ENCODE results near the gene CPNE4. TPM values are rescaled to one million over a fixed set of nuclear protein-coding genes. Genes with fewer than 3 reads are reported as not detected.

Gene CPNE4
- total RNA-seq, 1 donor from 2014 or later: 0.26 TPM

DNA sequence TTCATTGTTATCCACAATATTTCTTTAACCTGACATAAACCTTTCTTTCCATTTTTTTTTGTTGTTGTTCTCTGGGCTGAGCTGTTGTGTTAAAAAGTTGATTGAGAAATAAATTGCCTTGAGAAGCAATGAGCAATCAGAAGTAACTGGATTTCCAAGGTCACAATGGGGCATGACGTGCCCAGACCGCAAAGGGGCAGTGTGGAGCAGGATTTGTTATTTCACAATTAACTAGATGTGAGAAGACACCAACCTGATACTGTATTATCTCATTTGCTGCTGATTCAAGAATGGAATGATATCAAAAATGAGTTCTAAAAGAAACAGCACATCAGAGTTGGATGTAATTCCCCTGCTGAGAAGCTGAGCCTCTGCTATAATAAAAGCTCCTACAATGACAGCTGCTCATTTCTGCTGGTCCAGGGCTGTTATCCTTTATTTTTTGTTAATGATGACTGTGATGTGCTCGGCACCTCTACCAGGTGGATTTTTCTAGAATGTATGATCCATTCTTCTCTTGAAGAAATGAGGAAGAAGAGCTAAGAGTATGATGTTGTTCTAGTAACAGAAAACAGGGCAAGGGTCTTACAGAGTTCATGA lies 28.1 kb downstream of the CPNE4 start:
- ATAC-seq: peak; percentile 80

DNA sequence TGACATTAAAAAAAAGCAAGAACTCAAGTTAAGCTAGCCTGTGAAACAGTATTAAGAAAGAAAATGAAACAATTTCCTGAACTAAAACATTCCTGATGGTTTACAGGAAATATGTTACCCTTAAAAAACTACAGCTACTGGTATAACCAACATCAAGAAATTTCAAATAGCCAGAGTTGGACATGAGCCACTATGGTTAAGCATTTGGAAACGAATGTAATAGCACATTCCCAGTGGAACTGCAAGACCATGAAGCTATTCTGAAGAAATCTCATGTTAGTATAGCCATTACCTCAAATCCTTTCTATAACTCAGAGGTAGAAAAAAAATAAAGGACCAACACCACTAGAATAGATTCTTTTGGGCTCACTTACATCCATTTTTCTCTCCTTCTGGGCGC lies 30.2 kb downstream of the CPNE4 start:
- Histone ChIP-seq H3K4me3 (no peak overlapping the region), H3K27ac (no peak overlapping the region), H3K27me3 (peaks cover 5% of the 10 kb centered on the region), H3K4me1 (no peaks in the 10 kb centered on the region), H3K36me3 (no peaks in the 10 kb centered on the region), H3K9me3 (no peaks in the 10 kb centered on the region)
- no peak for DNase-seq
- TF ChIP-seq, protein P1, sequence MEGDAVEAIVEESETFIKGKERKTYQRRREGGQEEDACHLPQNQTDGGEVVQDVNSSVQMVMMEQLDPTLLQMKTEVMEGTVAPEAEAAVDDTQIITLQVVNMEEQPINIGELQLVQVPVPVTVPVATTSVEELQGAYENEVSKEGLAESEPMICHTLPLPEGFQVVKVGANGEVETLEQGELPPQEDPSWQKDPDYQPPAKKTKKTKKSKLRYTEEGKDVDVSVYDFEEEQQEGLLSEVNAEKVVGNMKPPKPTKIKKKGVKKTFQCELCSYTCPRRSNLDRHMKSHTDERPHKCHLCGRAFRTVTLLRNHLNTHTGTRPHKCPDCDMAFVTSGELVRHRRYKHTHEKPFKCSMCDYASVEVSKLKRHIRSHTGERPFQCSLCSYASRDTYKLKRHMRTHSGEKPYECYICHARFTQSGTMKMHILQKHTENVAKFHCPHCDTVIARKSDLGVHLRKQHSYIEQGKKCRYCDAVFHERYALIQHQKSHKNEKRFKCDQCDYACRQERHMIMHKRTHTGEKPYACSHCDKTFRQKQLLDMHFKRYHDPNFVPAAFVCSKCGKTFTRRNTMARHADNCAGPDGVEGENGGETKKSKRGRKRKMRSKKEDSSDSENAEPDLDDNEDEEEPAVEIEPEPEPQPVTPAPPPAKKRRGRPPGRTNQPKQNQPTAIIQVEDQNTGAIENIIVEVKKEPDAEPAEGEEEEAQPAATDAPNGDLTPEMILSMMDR (IDR thresholded peaks at IDR 0.05): no peak
- no peak for ATAC-seq
- intact Hi-C loops (cut with DNase I): no loop called here

More for the DNA sequence above, 28.1 kb downstream of the CPNE4 start:
- DNase-seq: no peak
- H3K27ac ChIP-seq: no peak overlapping the region
- H3K36me3 ChIP-seq: no peaks in the 10 kb centered on the region
- no peaks in the 10 kb centered on the region for H3K9me3 ChIP-seq
- peaks cover 5% of the 10 kb centered on the region for H3K27me3 ChIP-seq
- intact Hi-C loops (cut with DNase I): no loop called here
- no peak overlapping the region for H3K4me3 ChIP-seq
- no peaks in the 10 kb centered on the region for H3K4me1 ChIP-seq
- TF ChIP-seq, protein P1 (IDR thresholded peaks at IDR 0.05): peak; percentile 53

DNA sequence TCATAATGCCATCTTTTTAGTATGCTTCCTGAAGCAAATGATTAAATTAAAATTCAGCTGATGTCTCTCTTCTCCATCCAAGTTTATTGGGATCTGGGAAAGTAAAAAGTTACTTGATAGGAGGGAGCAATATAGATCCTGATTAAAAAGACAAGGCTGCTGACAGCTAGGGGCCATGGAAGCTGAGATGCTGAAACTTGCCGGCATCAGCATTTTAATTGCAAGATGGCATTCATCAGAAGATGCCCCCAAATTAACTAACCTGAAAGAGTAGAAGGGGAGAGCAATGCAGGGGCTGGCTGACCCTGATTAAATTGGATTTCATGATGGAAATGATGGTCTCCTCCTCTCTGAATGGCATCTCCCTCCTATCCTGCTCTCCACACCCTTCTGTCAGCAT lies 31.1 kb downstream of the CPNE4 start:
- Histone ChIP-seq H3K9me3 (no peaks in the 10 kb centered on the region), H3K27ac (no peak overlapping the region), H3K36me3 (no peaks in the 10 kb centered on the region), H3K4me1 (no peaks in the 10 kb centered on the region), H3K27me3 (peaks cover 5% of the 10 kb centered on the region), H3K4me3 (no peak overlapping the region)
- intact Hi-C loops (cut with DNase I): no loop called here
- DNase-seq (no peak), ATAC-seq (no peak)
- TF ChIP-seq, protein P1 (IDR thresholded peaks at IDR 0.05): no peak

DNA sequence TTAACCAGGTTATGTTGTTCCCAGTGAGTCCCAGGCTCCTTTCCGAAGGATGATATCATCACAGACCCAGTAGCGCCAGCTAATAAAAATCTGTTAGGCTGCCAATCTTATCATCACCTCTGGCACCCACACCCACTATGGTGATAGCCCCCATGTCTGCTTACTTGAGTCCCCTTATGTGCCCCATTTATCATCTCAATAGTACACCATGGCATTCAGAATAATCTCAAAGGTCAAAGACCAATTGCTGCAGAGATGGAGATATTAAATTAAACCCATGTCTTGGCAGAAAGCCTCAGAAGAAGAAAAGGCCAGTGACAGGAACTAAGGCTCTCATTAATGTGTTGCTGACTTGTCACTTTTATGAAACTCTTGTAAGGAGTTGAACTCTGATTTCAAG lies 32.8 kb downstream of the CPNE4 start:
- H3K4me3 ChIP-seq: no peak overlapping the region
- DNase-seq: no peak

DNA sequence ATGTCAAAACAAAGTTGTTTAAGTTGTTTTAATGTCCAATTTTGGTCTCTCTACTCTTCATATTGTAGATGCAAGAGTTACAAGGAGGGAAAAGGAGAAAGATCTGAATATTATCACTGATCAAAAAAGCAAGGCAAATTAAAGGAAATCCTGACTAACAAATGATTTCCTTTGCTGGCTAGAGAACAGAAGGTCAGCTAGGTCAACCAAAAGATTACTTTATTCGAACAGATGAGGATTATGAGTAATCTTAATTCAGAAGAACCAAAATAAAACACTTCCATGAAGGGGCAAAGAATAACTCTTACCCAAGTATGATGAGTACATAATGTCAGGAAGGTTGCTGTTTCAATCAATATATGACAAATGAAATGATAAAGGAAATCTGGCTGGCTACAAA lies 33.8 kb downstream of the CPNE4 start:
- Histone ChIP-seq H3K9me3 (no peaks in the 10 kb centered on the region), H3K4me3 (no peak overlapping the region), H3K36me3 (no peaks in the 10 kb centered on the region), H3K27ac (no peak overlapping the region), H3K4me1 (no peaks in the 10 kb centered on the region), H3K27me3 (peaks cover 5% of the 10 kb centered on the region)
- intact Hi-C loops (cut with DNase I): no loop called here
- TF ChIP-seq, protein P1 (IDR thresholded peaks at IDR 0.05): no peak
- DNase-seq (no peak), ATAC-seq (no peak)

More for the DNA sequence above, 32.8 kb downstream of the CPNE4 start:
- intact Hi-C loops (cut with DNase I): no loop called here
- TF ChIP-seq, protein P1 (IDR thresholded peaks at IDR 0.05): no peak
- peaks cover 5% of the 10 kb centered on the region for H3K27me3 ChIP-seq
- no peak for ATAC-seq
- no peaks in the 10 kb centered on the region for H3K9me3 ChIP-seq
- H3K36me3 ChIP-seq: no peaks in the 10 kb centered on the region
- H3K27ac ChIP-seq: no peak overlapping the region
- H3K4me1 ChIP-seq: no peaks in the 10 kb centered on the region

DNA sequence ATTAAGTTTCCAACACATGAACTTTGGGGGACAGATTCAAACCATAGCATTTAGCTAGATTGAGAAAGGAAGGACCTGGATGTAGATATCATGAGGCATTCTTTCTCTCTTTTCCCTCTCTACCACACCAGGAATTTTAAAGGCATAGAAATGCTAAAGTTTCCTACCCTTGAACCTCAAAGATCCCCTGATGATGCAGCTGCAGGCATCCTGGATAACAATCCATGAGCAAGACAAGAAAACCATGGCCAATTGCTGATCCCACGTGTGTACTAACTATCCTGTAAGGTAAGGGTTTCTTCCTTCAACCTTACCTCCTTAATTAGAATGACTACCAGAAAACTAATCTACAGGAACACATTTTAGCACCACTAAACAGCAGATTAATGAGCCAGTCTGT lies 36.8 kb downstream of the CPNE4 start:
- TF ChIP-seq, protein P1 (IDR thresholded peaks at IDR 0.05): no peak
- Histone ChIP-seq H3K27ac (no peak overlapping the region), H3K4me1 (no peaks in the 10 kb centered on the region), H3K36me3 (no peaks in the 10 kb centered on the region), H3K27me3 (peaks cover 2% of the 10 kb centered on the region), H3K9me3 (no peaks in the 10 kb centered on the region), H3K4me3 (no peak overlapping the region)
- no peak for DNase-seq
- intact Hi-C loops (cut with DNase I): no loop called here
- no peak for ATAC-seq
